AG08395 (cell line): Measurements from ENCODE around the gene ZG16.
"Not testable (repeated sequence)": the region's sequence is repeated elsewhere in the genome, so short reads cannot be mapped to it uniquely, and the experiment has no call there.

ENCODE experiments used
- DNase-seq: peaks from one replicate; pipeline ENCODE4 v3.0.0; 2012; ENCODE audit warnings: mixed read lengths, low spot score

ZG16 gene

GRCh38 chr16:29748760-29749149, 29.3 kb upstream of the ZG16 start:
- not testable (repeated sequence) for DNase-seq

GRCh38 chr16:29753516-29753915, 24.5 kb upstream of the ZG16 start:
- no peak for DNase-seq

GRCh38 chr16:29756654-29757053, 21.4 kb upstream of the ZG16 start:
- no peak for DNase-seq

- not testable (repeated sequence) for DNase-seq
These were observed 21.0 kb upstream of the ZG16 start for GRCh38 chr16:29757086-29757485.

- DNase-seq: no peak
These were observed 20.0 kb upstream of the ZG16 start for GRCh38 chr16:29757950-29758466.

GRCh38 chr16:29760567-29761279, 17.3 kb upstream of the ZG16 start:
- DNase-seq: no peak

GRCh38 chr16:29761280-29761651, 16.8 kb upstream of the ZG16 start:
- DNase-seq: not testable (repeated sequence)

GRCh38 chr16:29761882-29762281, 16.2 kb upstream of the ZG16 start:
- DNase-seq: no peak

GRCh38 chr16:29763326-29763725, 14.7 kb upstream of the ZG16 start:
- DNase-seq: no peak

- no peak for DNase-seq
These were observed 12.7 kb upstream of the ZG16 start for GRCh38 chr16:29765167-29766032.

GRCh38 chr16:29766571-29766970, 11.5 kb upstream of the ZG16 start:
- no peak for DNase-seq

GRCh38 chr16:29767062-29767461, 11.0 kb upstream of the ZG16 start:
- DNase-seq: no peak

- no peak for DNase-seq
These were observed 8.5 kb upstream of the ZG16 start for GRCh38 chr16:29769507-29769906.

GRCh38 chr16:29770250-29770929, 7.7 kb upstream of the ZG16 start:
- no peak for DNase-seq

GRCh38 chr16:29772330-29772729, 5.7 kb upstream of the ZG16 start:
- DNase-seq: not testable (repeated sequence)

GRCh38 chr16:29774730-29775129, 3.3 kb upstream of the ZG16 start:
- DNase-seq: no peak

GRCh38 chr16:29775742-29776408, 2.2 kb upstream of the ZG16 start:
- DNase-seq: peak; percentile 38

GRCh38 chr16:29779474-29779873, 1.4 kb downstream of the ZG16 start:
- no peak for DNase-seq

GRCh38 chr16:29783094-29783953, 5.3 kb downstream of the ZG16 start:
- not testable (repeated sequence) for DNase-seq

- DNase-seq: no peak
These were observed 6.1 kb downstream of the ZG16 start for GRCh38 chr16:29784157-29784556.

- DNase-seq: peak; percentile 82
These were observed 6.9 kb downstream of the ZG16 start for GRCh38 chr16:29784901-29785500.
